Choroid plexus epithelial cell (primary cell): ENCODE results near the gene PRR15L.
"Not testable (repeated sequence)": the region's sequence is repeated elsewhere in the genome, so short reads cannot be mapped to it uniquely, and the experiment has no call there.

ENCODE experiments used
- DNase-seq: peaks from one replicate; pipeline ENCODE4 v3.0.0-alpha.2; 2010; ENCODE audit warnings: low read depth
- H3K4me3 ChIP-seq: 2 replicates; pipeline ENCODE4 v1.5.1; 2011; ENCODE audit warnings: low read depth, mild to moderate bottlenecking, control low read depth, low read length, moderate library complexity
- CTCF ChIP-seq: conservative IDR thresholded peaks from 2 replicates; pipeline ENCODE4 v1.5.1; 2011; ENCODE audit warnings: low read depth, mild to moderate bottlenecking, control low read depth, inconsistent platforms, low read length, moderate library complexity

The PRR15L gene

GRCh38 chr17:47957591-47958490, at the start of gene PRR15L:
Gene PRR15L (minus strand): TSS chr17:47957883. CDS start chr17:47953234, 4,649 bp downstream.
- no peak for DNase-seq
- TF ChIP-seq CTCF: no peak
- H3K4me3 ChIP-seq: no peak within 1 kb of the TSS

GRCh38 chr17:48006936-48007709, 49.4 kb upstream of the PRR15L start:
- H3K4me3 ChIP-seq: no peak overlapping the region
- no peak for TF ChIP-seq CTCF
- no peak for DNase-seq

- H3K4me3 ChIP-seq: no peak overlapping the region
- DNase-seq: no peak
- TF ChIP-seq CTCF: no peak
These were observed 47.3 kb upstream of the PRR15L start for GRCh38 chr17:48004983-48005382.

- TF ChIP-seq CTCF: no peak
- no peak for DNase-seq
- no peak overlapping the region for H3K4me3 ChIP-seq
These were observed 45.9 kb upstream of the PRR15L start for GRCh38 chr17:48003417-48004151.

- no peak for DNase-seq
- no peak for TF ChIP-seq CTCF
- no peak overlapping the region for H3K4me3 ChIP-seq
These were observed 45.3 kb upstream of the PRR15L start for GRCh38 chr17:48002916-48003416.

- no peak overlapping the region for H3K4me3 ChIP-seq
- TF ChIP-seq CTCF: no peak
- DNase-seq: peak; percentile 83
These were observed 44.7 kb upstream of the PRR15L start for GRCh38 chr17:48002266-48002915.

GRCh38 chr17:48001657-48002056, 44.0 kb upstream of the PRR15L start:
- H3K4me3 ChIP-seq, DNase-seq: not testable (repeated sequence)
